HCT116 (cell line): ENCODE data around the gene FBXO22. TPM values are rescaled to one million over a fixed set of nuclear protein-coding genes. Genes with fewer than 3 reads are reported as not detected.

Experiments used
- ATAC-seq: fragments of 200-7000 bp; cut with Tn5 transposase; 2 replicates; pipeline ENCODE4 v1.9.1; 2020; ENCODE audit warnings: mild to moderate bottlenecking, moderate library complexity
- BruUV-seq: library from RNA; stranded (reverse); fragments of 400-500 nt; replicated peaks from 2 replicates; lab custom pipeline; 2021; lab: Mats Ljungman, UMichigan
- CTCF ChIA-PET: fragments of 300-600 bp; sonication (Branson Sonifier 250); formaldehyde crosslinking; loops from one replicate; lab custom pipeline; 2021; ENCODE audit warnings: antibody characterized with exemption; lab: Charles Lee
- POLR2A ChIA-PET: fragments of 300-600, 350-600 bp; sonication (Branson Sonifier 250); formaldehyde crosslinking; loops from one replicate; lab custom pipeline; 2021; ENCODE audit warnings: antibody characterized with exemption; lab: Charles Lee
- RAD21 ChIA-PET, 2 experiments: fragments of 300-600 bp; sonication (Branson Sonifier 250); formaldehyde crosslinking; loops; one replicate each; lab custom pipeline; 2023; ENCODE audit warnings: low total read pairs in 2 of 2; ENCODE audit not compliant: uncharacterized antibody in 2 of 2, unreplicated experiment in 2 of 2, low non-redundant PET in 1 of 2; lab: Charles Lee
- DNase-seq: peaks from one replicate; pipeline ENCODE4 v3.0.0-alpha.2; 2010; ENCODE audit warnings: low read depth, low spot score
- H2AFZ ChIP-seq: fragments of 200-600 bp; shearing (Covaris generic), sonication (generic); 2 replicates; pipeline ENCODE4 v1.6.1; 2017; ENCODE audit warnings: low read depth, mixed run types, mixed read lengths, antibody characterized with exemption, low read length; ENCODE audit not compliant: poor library complexity, severe bottlenecking
- H3K27ac ChIP-seq: 2 replicates; pipeline ENCODE4 v1.5.1; 2012; ENCODE audit warnings: low read depth, low read length
- H3K27me3 ChIP-seq: fragments of 200-600 bp; sonication (generic); 2 replicates; pipeline ENCODE4 v1.6.1; 2016; ENCODE audit warnings: mixed run types, low read length, mixed read lengths; ENCODE audit not compliant: insufficient read depth
- H3K36me3 ChIP-seq, 2 experiments: fragments of 200-500 bp in 1 of 2; fragments of 200-600 bp in 1 of 2; sonication (Bioruptor generic) in 1 of 2; sonication (generic) in 1 of 2; 2 replicates each; pipeline versions ENCODE4 v1.5.1 to v1.6.1; 2014 to 2016; ENCODE audit warnings: low read length in 2 of 2, inconsistent platforms in 1 of 2, mixed read lengths in 1 of 2, mixed run types in 1 of 2; ENCODE audit not compliant: insufficient read depth in 2 of 2, control insufficient read depth in 1 of 2
- H3K4me1 ChIP-seq, 2 experiments: fragments of 200-600 bp in 1 of 2; sonication (generic) in 1 of 2; 2 replicates each; pipeline versions ENCODE4 v1.5.1 to v1.6.1; 2012 to 2017; ENCODE audit warnings: low read length in 2 of 2, inconsistent platforms in 1 of 2, mild to moderate bottlenecking in 1 of 2, mixed read lengths in 1 of 2, mixed run types in 1 of 2, moderate library complexity in 1 of 2; ENCODE audit not compliant: insufficient read depth in 2 of 2, control insufficient read depth in 1 of 2
- H3K4me2 ChIP-seq: fragments of 200-600 bp; sonication (generic); 2 replicates; pipeline ENCODE4 v1.6.1; 2017; ENCODE audit warnings: mixed run types, low read length, mixed read lengths
- H3K4me3 ChIP-seq, 2 experiments: fragments of 200-600 bp in 1 of 2; sonication (generic) in 1 of 2; replicated peaks in 1 of 2; 2 replicates each; pipeline ENCODE4 v1.5.1; 2011 to 2016; ENCODE audit warnings: low read length in 2 of 2, control low read depth in 1 of 2, low read depth in 1 of 2, mild to moderate bottlenecking in 1 of 2, mixed read lengths in 1 of 2, mixed run types in 1 of 2
- H3K79me2 ChIP-seq: fragments of 200-600 bp; sonication (generic); 2 replicates; pipeline ENCODE4 v1.6.1; 2017; ENCODE audit warnings: mild to moderate bottlenecking, mixed run types, low read length, moderate library complexity, mixed read lengths; ENCODE audit not compliant: insufficient read depth
- H3K9ac ChIP-seq: fragments of 200-600 bp; sonication (generic); 2 replicates; pipeline ENCODE4 v1.6.1; 2016; ENCODE audit warnings: low read length, mixed read lengths
- H3K9me2 ChIP-seq: fragments of 200-600 bp; sonication (generic), shearing (Covaris generic); 2 replicates; pipeline ENCODE4 v1.6.1; 2017; ENCODE audit warnings: mixed run types, mild to moderate bottlenecking, moderate library complexity; ENCODE audit not compliant: insufficient read depth
- H3K9me3 ChIP-seq, 2 experiments: fragments of 200-500 bp in 1 of 2; fragments of 200-600 bp in 1 of 2; sonication (Bioruptor generic) in 1 of 2; sonication (generic) in 1 of 2; 2 replicates each; pipeline ENCODE4 v1.6.1; 2014 to 2017; ENCODE audit warnings: low read length in 2 of 2, mixed read lengths in 2 of 2, inconsistent platforms in 1 of 2, low read depth in 1 of 2, mild to moderate bottlenecking in 1 of 2, mixed run types in 1 of 2, moderate library complexity in 1 of 2; ENCODE audit not compliant: control insufficient read depth in 1 of 2, insufficient read depth in 1 of 2
- H4K20me1 ChIP-seq: fragments of 200-600 bp; sonication (generic), shearing (Covaris generic); 2 replicates; pipeline ENCODE4 v1.6.1; 2017; ENCODE audit warnings: mixed run types, mild to moderate bottlenecking, moderate library complexity; ENCODE audit not compliant: insufficient read depth
- CEBPB ChIP-seq: IDR thresholded peaks from 2 replicates; pipeline ENCODE4 v1.6.1; 2012; ENCODE audit warnings: low read depth
- EGR1 ChIP-seq: IDR thresholded peaks from 2 replicates; pipeline ENCODE4 v1.6.1; 2012; ENCODE audit warnings: low read depth
- ELF1 ChIP-seq: IDR thresholded peaks from 2 replicates; pipeline ENCODE4 v1.6.1; 2012; ENCODE audit warnings: low read depth, borderline replicate concordance
- EZH2phosphoT487 ChIP-seq: fragments of 200-600 bp; IDR thresholded peaks from 2 replicates; pipeline ENCODE4 v1.6.1; 2018; ENCODE audit warnings: antibody characterized with exemption, borderline replicate concordance
- FOSL1 ChIP-seq: IDR thresholded peaks from 2 replicates; pipeline ENCODE4 v1.6.1; 2012; ENCODE audit warnings: low read depth
- JUND ChIP-seq: IDR thresholded peaks from 2 replicates; pipeline ENCODE4 v1.6.1; 2012
- POLR2A ChIP-seq: IDR thresholded peaks from 2 replicates; pipeline ENCODE4 v1.7.0; 2011; ENCODE audit warnings: borderline replicate concordance; ENCODE audit not compliant: insufficient read depth, insufficient read length; ENCODE audit errors: extremely low read depth
- POLR2AphosphoS5 ChIP-seq: IDR thresholded peaks from 2 replicates; pipeline ENCODE4 v1.6.1; 2011; ENCODE audit warnings: mild to moderate bottlenecking, low read depth, low read length, moderate library complexity
- SIN3A ChIP-seq: IDR thresholded peaks from 2 replicates; pipeline ENCODE4 v1.6.1; 2012; ENCODE audit warnings: low read depth
- SP1 ChIP-seq: IDR thresholded peaks from 2 replicates; pipeline ENCODE4 v1.6.1; 2012; ENCODE audit warnings: low read depth
- SRF ChIP-seq: IDR thresholded peaks from 2 replicates; pipeline ENCODE4 v1.6.1; 2012; ENCODE audit warnings: low read depth
- TCF7L2 ChIP-seq: IDR thresholded peaks from 2 replicates; pipeline ENCODE4 v1.7.0; 2011; ENCODE audit warnings: borderline replicate concordance, inconsistent platforms; ENCODE audit not compliant: insufficient read depth, insufficient read length; ENCODE audit errors: extremely low read depth
- YY1 ChIP-seq: IDR thresholded peaks from 2 replicates; pipeline ENCODE4 v1.6.1; 2011; ENCODE audit warnings: low read length, low read depth, moderate library complexity, mild to moderate bottlenecking; ENCODE audit not compliant: insufficient replicate concordance; ENCODE audit errors: extremely low read depth
- ZNF274 ChIP-seq: fragments of 200-500 bp; sonication (Bioruptor generic); IDR thresholded peaks from 2 replicates; pipeline ENCODE4 v1.6.1; 2014; ENCODE audit warnings: mild to moderate bottlenecking, low read depth, low read length, inconsistent platforms
- intact Hi-C: fragments of 100-400 bp; cut with micrococcal nuclease; formaldehyde crosslinking; loops from 2 replicates; pipeline ENCODE4 v1.10.0; 2022
- total RNA-seq: library from RNA; stranded (reverse); gene quantifications from one replicate; pipeline ENCODE4 v1.2.1, GENCODE V29; 2021; ENCODE audit not compliant: unreplicated experiment
- TF ChIP-seq, protein P1 (sequence below): IDR thresholded peaks from 2 replicates; pipeline ENCODE4 v1.6.1; 2012
- TF ChIP-seq, protein P2 (sequence below): IDR thresholded peaks from 2 replicates; pipeline ENCODE4 v1.6.1; 2011; ENCODE audit warnings: mild to moderate bottlenecking, low read length, moderate library complexity; ENCODE audit not compliant: insufficient replicate concordance; ENCODE audit errors: extremely low read depth

Gene FBXO22
- total RNA-seq, 1 experiment from 2014 or later, result 60.3 TPM

DNA sequence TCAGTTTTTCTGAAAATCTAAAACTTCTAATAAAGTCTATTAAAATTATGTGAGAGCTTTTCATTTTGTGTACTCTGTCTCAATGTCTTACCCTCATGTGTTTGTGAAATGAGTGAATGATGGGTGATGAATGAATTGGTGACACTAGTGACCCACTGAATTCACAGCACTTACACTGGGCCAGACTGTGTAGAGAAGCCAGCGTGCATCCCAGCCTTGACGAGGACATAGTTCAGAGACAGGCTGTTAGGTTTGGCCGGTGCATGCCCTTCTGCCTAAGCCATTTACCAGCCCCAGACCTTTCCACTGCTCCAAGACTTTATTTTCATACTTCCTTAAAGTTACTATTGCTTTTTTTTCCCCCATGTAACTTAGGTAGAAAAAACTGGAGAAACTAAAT is 38.8 kb downstream of the FBXO22 start:
- intact Hi-C loops, result no loop called here
- Histone ChIP-seq H3K27ac (no peak overlapping the region), H3K9me3 (no peaks in the 10 kb centered on the region), H3K27me3 (no peaks in the 10 kb centered on the region), H3K4me2 (no peak overlapping the region), H3K4me3 (no peak overlapping the region), H2AFZ (no peak overlapping the region), H3K9ac (no peak overlapping the region), H4K20me1 (no peaks in the 10 kb centered on the region), H3K4me1 (no peaks in the 10 kb centered on the region), H3K36me3 (peaks cover 1 to 12% of the 10 kb centered on the region in 2 experiments; a peak in 1 of 4 replicates), H3K79me2 (no peaks in the 10 kb centered on the region), H3K9me2 (no peaks in the 10 kb centered on the region)
- ChIA-PET CTCF (interaction anchor here (1.2 kb wide), 1 partner anchor 133 kb away, joined by 3 read pairs; no protein-coding TSS in a partner anchor), RAD21 (no interaction called here), POLR2A (no interaction called here)
- no TSS peak for BruUV-seq
- DNase-seq (no peak), ATAC-seq (no peak)
- TF ChIP-seq, protein P1, sequence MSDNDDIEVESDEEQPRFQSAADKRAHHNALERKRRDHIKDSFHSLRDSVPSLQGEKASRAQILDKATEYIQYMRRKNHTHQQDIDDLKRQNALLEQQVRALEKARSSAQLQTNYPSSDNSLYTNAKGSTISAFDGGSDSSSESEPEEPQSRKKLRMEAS, result no peak
- TF ChIP-seq POLR2A, result no peak
- TF ChIP-seq TCF7L2, result no peak
- no peak for TF ChIP-seq SRF
- TF ChIP-seq SIN3A, result no peak
- no peak for TF ChIP-seq EGR1
- TF ChIP-seq JUND, result no peak
- TF ChIP-seq POLR2AphosphoS5, result no peak
- TF ChIP-seq EZH2phosphoT487, result no peak
- no peak for TF ChIP-seq FOSL1

DNA sequence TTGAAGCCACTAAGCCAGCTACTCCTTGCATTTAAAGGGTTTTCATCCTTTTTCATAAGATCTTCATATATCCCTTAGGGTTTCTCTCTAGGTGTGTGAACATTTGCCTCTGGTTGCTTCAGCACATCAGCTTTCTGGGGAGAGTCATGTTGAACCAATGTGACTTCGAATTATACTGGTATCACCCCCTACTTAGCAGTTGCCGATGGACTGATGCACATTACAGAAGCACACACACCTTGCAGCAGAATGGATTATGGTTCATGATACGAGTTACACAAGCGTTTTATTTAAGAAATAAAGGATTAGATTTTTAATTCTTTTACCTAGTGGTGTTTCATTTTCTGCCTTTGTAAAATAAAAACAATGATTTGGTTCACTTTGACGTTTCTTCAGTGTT is 39.6 kb downstream of the FBXO22 start:
- H3K36me3 ChIP-seq, result 0 out of 4 replicates have a peak, but pooled peaks cover 0 to 5% of the 10 kb centered on the region in 2 experiments
- ChIA-PET CTCF (no interaction called here), POLR2A (no interaction called here), RAD21 (no interaction called here)
- no peak overlapping the region for H3K4me2 ChIP-seq
- H3K79me2 ChIP-seq, result no peaks in the 10 kb centered on the region
- H3K27me3 ChIP-seq, result no peaks in the 10 kb centered on the region
- no peaks in the 10 kb centered on the region for H4K20me1 ChIP-seq
- no peak overlapping the region for H2AFZ ChIP-seq
- intact Hi-C loops, result no loop called here
- no peaks in the 10 kb centered on the region for H3K9me2 ChIP-seq
- ATAC-seq (no peak), DNase-seq (no peak)
- H3K4me1 ChIP-seq, result no peaks in the 10 kb centered on the region
- H3K27ac ChIP-seq, result no peak overlapping the region
- no peak overlapping the region for H3K9ac ChIP-seq
- no TSS peak for BruUV-seq
- no peak overlapping the region for H3K4me3 ChIP-seq
- no peaks in the 10 kb centered on the region for H3K9me3 ChIP-seq
- no peak for TF ChIP-seq ELF1
- no peak for TF ChIP-seq POLR2AphosphoS5
- no peak for TF ChIP-seq YY1
- no peak for TF ChIP-seq SP1
- TF ChIP-seq, protein P2, sequence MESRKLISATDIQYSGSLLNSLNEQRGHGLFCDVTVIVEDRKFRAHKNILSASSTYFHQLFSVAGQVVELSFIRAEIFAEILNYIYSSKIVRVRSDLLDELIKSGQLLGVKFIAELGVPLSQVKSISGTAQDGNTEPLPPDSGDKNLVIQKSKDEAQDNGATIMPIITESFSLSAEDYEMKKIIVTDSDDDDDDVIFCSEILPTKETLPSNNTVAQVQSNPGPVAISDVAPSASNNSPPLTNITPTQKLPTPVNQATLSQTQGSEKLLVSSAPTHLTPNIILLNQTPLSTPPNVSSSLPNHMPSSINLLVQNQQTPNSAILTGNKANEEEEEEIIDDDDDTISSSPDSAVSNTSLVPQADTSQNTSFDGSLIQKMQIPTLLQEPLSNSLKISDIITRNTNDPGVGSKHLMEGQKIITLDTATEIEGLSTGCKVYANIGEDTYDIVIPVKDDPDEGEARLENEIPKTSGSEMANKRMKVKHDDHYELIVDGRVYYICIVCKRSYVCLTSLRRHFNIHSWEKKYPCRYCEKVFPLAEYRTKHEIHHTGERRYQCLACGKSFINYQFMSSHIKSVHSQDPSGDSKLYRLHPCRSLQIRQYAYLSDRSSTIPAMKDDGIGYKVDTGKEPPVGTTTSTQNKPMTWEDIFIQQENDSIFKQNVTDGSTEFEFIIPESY, result no peak
- no peak for TF ChIP-seq ZNF274
- no peak for TF ChIP-seq CEBPB
- no peak for TF ChIP-seq POLR2A
